H9 (cell line): ENCODE results near the gene RAB31. TPM values are rescaled to one million over a fixed set of nuclear protein-coding genes. Genes with fewer than 3 reads are reported as not detected.

ENCODE experiments used
- DNase-seq: peaks from one replicate; pipeline ENCODE4 v3.0.0-alpha.2; 2017
- H2AFZ ChIP-seq: one replicate; pipeline ENCODE4 v1.6.1; 2013; ENCODE audit warnings: mild to moderate bottlenecking, low read length, control low read depth, moderate library complexity
- H2AK5ac ChIP-seq: 2 replicates; pipeline ENCODE4 v1.6.1; 2013; ENCODE audit warnings: low read length, control low read depth, mixed read lengths; ENCODE audit not compliant: insufficient read length
- H2BK120ac ChIP-seq: one replicate; pipeline ENCODE4 v1.6.1; 2013; ENCODE audit warnings: low read depth, mild to moderate bottlenecking, low read length, control low read depth, inconsistent platforms; ENCODE audit not compliant: poor library complexity, severe bottlenecking
- H2BK12ac ChIP-seq: 2 replicates; pipeline ENCODE4 v1.6.1; 2013; ENCODE audit warnings: low read length, control low read depth, mixed read lengths, low read depth; ENCODE audit not compliant: insufficient read length
- H2BK15ac ChIP-seq: 2 replicates; pipeline ENCODE4 v1.6.1; 2013; ENCODE audit warnings: low read depth, low read length, control low read depth
- H2BK20ac ChIP-seq: one replicate; pipeline ENCODE4 v1.6.1; 2013; ENCODE audit warnings: low read depth, mild to moderate bottlenecking, low read length, control low read depth, inconsistent platforms; ENCODE audit not compliant: poor library complexity, severe bottlenecking
- H2BK5ac ChIP-seq: 2 replicates; pipeline ENCODE4 v1.6.1; 2013; ENCODE audit warnings: low read length, control low read depth, mixed read lengths; ENCODE audit not compliant: insufficient read length
- H3K14ac ChIP-seq: 2 replicates; pipeline ENCODE4 v1.6.1; 2013; ENCODE audit warnings: low read length, control low read depth; ENCODE audit not compliant: insufficient read depth
- H3K18ac ChIP-seq: 2 replicates; pipeline ENCODE4 v1.6.1; 2013; ENCODE audit warnings: low read depth, mild to moderate bottlenecking, mixed read lengths, low read length, control low read depth; ENCODE audit not compliant: insufficient read length
- H3K23ac ChIP-seq: 2 replicates; pipeline ENCODE4 v1.6.1; 2013; ENCODE audit warnings: low read length, control low read depth, mixed read lengths, low read depth; ENCODE audit not compliant: insufficient read length
- H3K23me2 ChIP-seq: 2 replicates; pipeline ENCODE4 v1.6.1; 2013; ENCODE audit warnings: low read depth, mild to moderate bottlenecking, mixed read lengths, low read length, control low read depth; ENCODE audit not compliant: insufficient read length, poor library complexity, severe bottlenecking
- H3K27ac ChIP-seq: 2 replicates; pipeline ENCODE4 v1.5.1; 2013; ENCODE audit warnings: low read length, control low read depth, mixed read lengths, low read depth; ENCODE audit not compliant: insufficient read length
- H3K27me3 ChIP-seq: 2 replicates; pipeline ENCODE4 v1.6.1; 2013; ENCODE audit warnings: low read length, control low read depth, inconsistent platforms; ENCODE audit not compliant: insufficient read depth
- H3K4ac ChIP-seq: 2 replicates; pipeline ENCODE4 v1.6.1; 2013; ENCODE audit warnings: low read depth, mild to moderate bottlenecking, control low read depth, inconsistent platforms, low read length, moderate library complexity
- H3K4me1 ChIP-seq: 2 replicates; pipeline ENCODE4 v1.6.1; 2013; ENCODE audit warnings: low read length, control low read depth, inconsistent platforms; ENCODE audit not compliant: insufficient read depth
- H3K4me2 ChIP-seq: 2 replicates; pipeline ENCODE4 v1.6.1; 2013; ENCODE audit warnings: low read length, control low read depth, mixed read lengths; ENCODE audit not compliant: insufficient read length, insufficient read depth
- H3K56ac ChIP-seq: 2 replicates; pipeline ENCODE4 v1.6.1; 2013; ENCODE audit warnings: low read depth, mild to moderate bottlenecking, mixed read lengths, low read length, control low read depth; ENCODE audit not compliant: insufficient read length
- H3K79me1 ChIP-seq: 2 replicates; pipeline ENCODE4 v1.6.1; 2013; ENCODE audit warnings: low read depth, mild to moderate bottlenecking, moderate library complexity, low read length, control low read depth, inconsistent platforms; ENCODE audit not compliant: insufficient read depth, poor library complexity, severe bottlenecking
- H3K79me2 ChIP-seq: 2 replicates; pipeline ENCODE4 v1.6.1; 2013; ENCODE audit warnings: low read length, control low read depth, inconsistent platforms; ENCODE audit not compliant: insufficient read depth
- H3K9ac ChIP-seq: 2 replicates; pipeline ENCODE4 v1.6.1; 2013; ENCODE audit warnings: low read length, control low read depth, mixed read lengths; ENCODE audit not compliant: insufficient read length; ENCODE audit errors: extremely low read depth
- H3K9me3 ChIP-seq: one replicate; pipeline ENCODE4 v1.6.1; 2013; ENCODE audit warnings: low read depth, low read length, inconsistent platforms; ENCODE audit not compliant: control insufficient read depth
- H3T11ph ChIP-seq: one replicate; pipeline ENCODE4 v1.6.1; 2013; ENCODE audit warnings: mild to moderate bottlenecking, low read length, control low read depth, inconsistent platforms
- H4K20me1 ChIP-seq: one replicate; pipeline ENCODE4 v1.6.1; 2013; ENCODE audit not compliant: control insufficient read depth, insufficient read length, insufficient read depth
- H4K5ac ChIP-seq: 2 replicates; pipeline ENCODE4 v1.6.1; 2013; ENCODE audit warnings: low read depth, mild to moderate bottlenecking, mixed read lengths, low read length, control low read depth; ENCODE audit not compliant: insufficient read length
- H4K8ac ChIP-seq: replicated peaks from 2 replicates; pipeline ENCODE4 v1.6.1; 2013; ENCODE audit warnings: low read length, control low read depth, mixed read lengths, low read depth; ENCODE audit not compliant: insufficient read length
- H4K91ac ChIP-seq: 2 replicates; pipeline ENCODE4 v1.6.1; 2013; ENCODE audit warnings: low read depth, mild to moderate bottlenecking, moderate library complexity, mixed read lengths, low read length, control low read depth; ENCODE audit not compliant: insufficient read length
- H3K27ac Mint-ChIP-seq, 3 experiments: 2 replicates in 2 of 3; 3 replicates in 1 of 3; pipeline ENCODE4 v1.8.0; 2020 to 2021; ENCODE audit warnings: mixed read lengths in 3 of 3, mild to moderate bottlenecking in 1 of 3, moderate library complexity in 1 of 3
- H3K27me3 Mint-ChIP-seq: 2 replicates; pipeline ENCODE4 v1.8.0; 2021; ENCODE audit warnings: low read depth, mild to moderate bottlenecking, moderate library complexity, mixed read lengths
- H3K36me3 Mint-ChIP-seq, 3 experiments: 2 replicates in 2 of 3; 3 replicates in 1 of 3; pipeline ENCODE4 v1.8.0; 2020 to 2021; ENCODE audit warnings: low read depth in 3 of 3, mixed read lengths in 3 of 3; ENCODE audit not compliant: insufficient read depth in 1 of 3
- H3K4me1 Mint-ChIP-seq, 2 experiments: 2 replicates each; pipeline ENCODE4 v1.8.0; 2020; ENCODE audit warnings: mixed read lengths in 2 of 2
- H3K4me3 Mint-ChIP-seq, 2 experiments: 2 replicates in 1 of 2; 3 replicates in 1 of 2; pipeline ENCODE4 v1.8.0; 2020 to 2021; ENCODE audit warnings: mild to moderate bottlenecking in 2 of 2, mixed read lengths in 2 of 2, moderate library complexity in 1 of 2
- H3K9me3 Mint-ChIP-seq, 2 experiments: 2 replicates in 1 of 2; 3 replicates in 1 of 2; pipeline ENCODE4 v1.8.0; 2020; ENCODE audit warnings: mild to moderate bottlenecking in 2 of 2, mixed read lengths in 2 of 2, moderate library complexity in 1 of 2
- total RNA-seq: library from RNA; stranded (reverse); gene quantifications from 2 replicates; pipeline ENCODE4 v1.2.1, GENCODE V29; 2021
- TF ChIP-seq, protein P1 (sequence below): fragments of 200-600 bp; sonication (generic); conservative IDR thresholded peaks from 3 replicates; pipeline ENCODE4 v1.8.0; 2021; ENCODE audit warnings: antibody characterized with exemption, mild to moderate bottlenecking

Gene RAB31
- total RNA-seq, 1 experiment from 2014 or later, result 22.4 TPM

DNA sequence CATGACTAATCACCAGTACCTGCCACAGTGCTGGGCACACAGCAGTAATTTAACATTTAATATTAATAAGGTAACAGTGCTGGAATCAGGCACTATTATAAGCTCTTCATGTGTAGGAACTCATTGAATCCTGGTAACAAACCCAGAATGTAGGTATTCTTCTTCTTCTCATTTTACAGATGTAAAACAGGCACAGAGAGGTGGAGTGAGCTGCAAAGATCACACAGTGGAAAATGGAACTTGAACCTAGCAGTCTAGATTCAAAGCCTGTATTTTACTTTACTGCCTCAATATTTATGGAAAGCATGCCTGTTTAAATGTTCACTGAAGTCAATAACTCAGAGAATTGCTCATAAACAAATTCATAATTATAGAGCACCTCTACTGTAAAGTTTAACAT is 202.0 kb downstream of the RAB31 start:
- no peaks in the 10 kb centered on the region for H3K36me3 Mint-ChIP-seq
- no peak for DNase-seq
- Histone ChIP-seq H4K20me1 (no peaks in the 10 kb centered on the region), H4K8ac (no peak overlapping the region), H3K56ac (no peak overlapping the region), H2AK5ac (no peak overlapping the region), H3K27me3 (no peaks in the 10 kb centered on the region), H3K79me1 (no peaks in the 10 kb centered on the region), H3K9ac (no peak overlapping the region), H4K91ac (no peak overlapping the region), H3K23me2 (peaks cover 3% of the 10 kb centered on the region), H3K23ac (no peak overlapping the region), H2AFZ (no peak overlapping the region), H3K79me2 (peaks cover 4% of the 10 kb centered on the region; the same call in 1 of the 2 replicates), H2BK12ac (no peak overlapping the region), H3K14ac (no peak overlapping the region), H3K4me2 (no peak overlapping the region), H3K18ac (no peak overlapping the region), H3K4ac (no peak overlapping the region), H2BK120ac (no peak overlapping the region), H2BK20ac (no peak overlapping the region), H3K27ac (no peak overlapping the region), H2BK5ac (no peak overlapping the region), H3K9me3 (no peaks in the 10 kb centered on the region), H2BK15ac (no peak overlapping the region), H3T11ph (no peak overlapping the region), H4K5ac (no peak overlapping the region), H3K4me1 (no peaks in the 10 kb centered on the region)
- H3K4me3 Mint-ChIP-seq, result no peak overlapping the region
- TF ChIP-seq, protein P1, sequence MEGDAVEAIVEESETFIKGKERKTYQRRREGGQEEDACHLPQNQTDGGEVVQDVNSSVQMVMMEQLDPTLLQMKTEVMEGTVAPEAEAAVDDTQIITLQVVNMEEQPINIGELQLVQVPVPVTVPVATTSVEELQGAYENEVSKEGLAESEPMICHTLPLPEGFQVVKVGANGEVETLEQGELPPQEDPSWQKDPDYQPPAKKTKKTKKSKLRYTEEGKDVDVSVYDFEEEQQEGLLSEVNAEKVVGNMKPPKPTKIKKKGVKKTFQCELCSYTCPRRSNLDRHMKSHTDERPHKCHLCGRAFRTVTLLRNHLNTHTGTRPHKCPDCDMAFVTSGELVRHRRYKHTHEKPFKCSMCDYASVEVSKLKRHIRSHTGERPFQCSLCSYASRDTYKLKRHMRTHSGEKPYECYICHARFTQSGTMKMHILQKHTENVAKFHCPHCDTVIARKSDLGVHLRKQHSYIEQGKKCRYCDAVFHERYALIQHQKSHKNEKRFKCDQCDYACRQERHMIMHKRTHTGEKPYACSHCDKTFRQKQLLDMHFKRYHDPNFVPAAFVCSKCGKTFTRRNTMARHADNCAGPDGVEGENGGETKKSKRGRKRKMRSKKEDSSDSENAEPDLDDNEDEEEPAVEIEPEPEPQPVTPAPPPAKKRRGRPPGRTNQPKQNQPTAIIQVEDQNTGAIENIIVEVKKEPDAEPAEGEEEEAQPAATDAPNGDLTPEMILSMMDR, result no peak
- H3K27ac Mint-ChIP-seq, result no peak overlapping the region
- 0 out of 5 replicates have a peak, but pooled peaks cover 0 to 3% of the 10 kb centered on the region in 2 experiments for H3K9me3 Mint-ChIP-seq
- H3K27me3 Mint-ChIP-seq, result no peaks in the 10 kb centered on the region; the same call in 1 of the 2 replicates
- H3K4me1 Mint-ChIP-seq, result peaks cover 8 to 10% of the 10 kb centered on the region in 2 experiments
